ENCODE measurements around the gene MERTK. TPM values are rescaled to one million over a fixed set of nuclear protein-coding genes. Genes with fewer than 3 reads are reported as not detected.

MERTK gene
- total RNA-seq, 1 donor from 2014 or later, result 6.6 TPM

Other genes with a start within 250 kb of the MERTK start
- 18.6 TPM for gene ANAPC1, start 14.4 kb upstream of the MERTK start, total RNA-seq
- gene TMEM87B, start 156.7 kb downstream of the MERTK start, total RNA-seq, result 6.5 TPM
- 0.54 TPM for gene FBLN7, start 239.8 kb downstream of the MERTK start, total RNA-seq